Neural progenitor cell (in vitro differentiated cells): Measurements from ENCODE around the gene ZRANB3. TPM values are rescaled to one million over a fixed set of nuclear protein-coding genes. Genes with fewer than 3 reads are reported as not detected.

Experiments used
- DNase-seq: peaks from one replicate; pipeline ENCODE4 v3.0.0-alpha.2; 2016; ENCODE audit warnings: low spot score
- H2AFZ ChIP-seq: fragments of 200-600 bp; sonication (generic); replicated peaks from 2 replicates; pipeline ENCODE4 v1.6.1; 2016; ENCODE audit warnings: antibody characterized with exemption
- H3F3A ChIP-seq: fragments of 200-600 bp; sonication (generic); 2 replicates; pipeline ENCODE4 v1.6.1; 2016; ENCODE audit warnings: antibody characterized with exemption, low read depth
- H3K27ac ChIP-seq: fragments of 200-600 bp; sonication (generic); 2 replicates; pipeline ENCODE4 v1.5.1; 2016; ENCODE audit warnings: mild to moderate bottlenecking
- H3K27me3 ChIP-seq: fragments of 200-600 bp; sonication (generic); 2 replicates; pipeline ENCODE4 v1.6.1; 2016; ENCODE audit warnings: mild to moderate bottlenecking, moderate library complexity
- H3K36me3 ChIP-seq: fragments of 200-600 bp; sonication (generic); 2 replicates; pipeline ENCODE4 v1.5.1; 2016
- H3K4me1 ChIP-seq: fragments of 200-600 bp; sonication (generic); 2 replicates; pipeline ENCODE4 v1.6.1; 2016; ENCODE audit warnings: mixed run types
- H3K4me2 ChIP-seq: fragments of 200-600 bp; sonication (generic); 2 replicates; pipeline ENCODE4 v1.6.1; 2016
- H3K4me3 ChIP-seq: fragments of 200-600 bp; sonication (generic); 2 replicates; pipeline ENCODE4 v1.5.1; 2016
- H3K79me2 ChIP-seq: fragments of 200-600 bp; sonication (generic); 2 replicates; pipeline ENCODE4 v1.6.1; 2016; ENCODE audit warnings: low read depth
- H3K9ac ChIP-seq: fragments of 200-600 bp; sonication (generic); 2 replicates; pipeline ENCODE4 v1.6.1; 2016
- H3K9me3 ChIP-seq: fragments of 200-600 bp; sonication (generic); 2 replicates; pipeline ENCODE4 v1.5.1; 2016; ENCODE audit warnings: low read depth
- H4K20me1 ChIP-seq: fragments of 200-600 bp; sonication (generic); 2 replicates; pipeline ENCODE4 v1.6.1; 2016; ENCODE audit warnings: low read depth
- H3K27ac Mint-ChIP-seq: 3 replicates; pipeline ENCODE4 v1.8.0; 2021; ENCODE audit warnings: mixed read lengths
- H3K27me3 Mint-ChIP-seq: 2 replicates; pipeline ENCODE4 v1.8.0; 2022; ENCODE audit warnings: low read depth, mild to moderate bottlenecking, inconsistent platforms, moderate library complexity, mixed read lengths; ENCODE audit not compliant: insufficient read depth
- H3K36me3 Mint-ChIP-seq: 3 replicates; pipeline ENCODE4 v1.8.0; 2021; ENCODE audit warnings: mixed read lengths
- H3K4me1 Mint-ChIP-seq: 3 replicates; pipeline ENCODE4 v1.8.0; 2021; ENCODE audit warnings: mixed read lengths
- H3K4me3 Mint-ChIP-seq: 3 replicates; pipeline ENCODE4 v1.8.0; 2021; ENCODE audit warnings: mild to moderate bottlenecking, moderate library complexity, mixed read lengths
- H3K9me3 Mint-ChIP-seq: 3 replicates; pipeline ENCODE4 v1.8.0; 2020; ENCODE audit warnings: mixed read lengths
- EZH2 ChIP-seq: fragments of 200-600 bp; sonication (generic); IDR thresholded peaks from 2 replicates; pipeline ENCODE4 v1.6.1; 2017; ENCODE audit warnings: antibody characterized with exemption, mild to moderate bottlenecking, moderate library complexity
- EZH2phosphoT487 ChIP-seq: fragments of 200-600 bp; sonication (generic); IDR thresholded peaks from 2 replicates; pipeline ENCODE4 v1.6.1; 2017; ENCODE audit warnings: antibody characterized with exemption
- total RNA-seq: library from RNA; depleted of rRNA; stranded (reverse); fragments of >200 nt; gene quantifications from 2 replicates; pipeline ENCODE4 v1.2.3, GENCODE V29; 2015; ENCODE audit warnings: low replicate concordance
- TF ChIP-seq, protein P1 (sequence below): fragments of 200-600 bp; sonication (generic); IDR thresholded peaks from 2 replicates; pipeline ENCODE4 v1.5.1; 2017; ENCODE audit warnings: antibody characterized with exemption, mild to moderate bottlenecking

ZRANB3 gene
- total RNA-seq, 1 donor from 2014 or later, result 35.9 TPM

DNA sequence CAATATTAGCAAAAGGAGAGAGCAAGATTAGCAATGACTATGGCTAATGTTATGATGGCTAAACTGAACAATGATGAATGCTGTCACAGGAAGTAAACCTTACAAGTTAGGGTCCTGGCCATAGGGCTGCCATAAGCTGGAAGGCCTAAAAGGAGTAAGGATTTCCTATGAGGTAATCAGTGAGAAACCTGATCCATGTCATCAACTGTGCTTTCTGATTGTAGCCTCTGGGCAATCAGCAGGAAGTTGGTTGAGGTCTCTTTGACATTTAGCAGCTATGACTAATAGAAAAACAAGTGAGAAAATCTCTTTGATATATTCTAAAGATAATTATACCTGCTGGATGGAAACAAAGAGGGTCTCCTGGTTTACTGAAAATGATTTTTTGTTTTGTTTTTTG, 285.9 kb downstream of the ZRANB3 start:
- H3K4me3 Mint-ChIP-seq, result no peak overlapping the region
- Histone ChIP-seq H3K4me1 (no peaks in the 10 kb centered on the region), H3K9ac (no peak overlapping the region), H2AFZ (no peak overlapping the region), H3K27ac (no peak overlapping the region), H3K27me3 (no peaks in the 10 kb centered on the region), H3K36me3 (no peaks in the 10 kb centered on the region), H3K4me2 (no peak overlapping the region), H4K20me1 (no peaks in the 10 kb centered on the region), H3K9me3 (no peaks in the 10 kb centered on the region), H3K4me3 (no peak overlapping the region), H3K79me2 (no peaks in the 10 kb centered on the region), H3F3A (no peaks in the 10 kb centered on the region)
- no peak for DNase-seq
- TF ChIP-seq EZH2phosphoT487 (no peak), EZH2 (no peak)
- TF ChIP-seq, protein P1, sequence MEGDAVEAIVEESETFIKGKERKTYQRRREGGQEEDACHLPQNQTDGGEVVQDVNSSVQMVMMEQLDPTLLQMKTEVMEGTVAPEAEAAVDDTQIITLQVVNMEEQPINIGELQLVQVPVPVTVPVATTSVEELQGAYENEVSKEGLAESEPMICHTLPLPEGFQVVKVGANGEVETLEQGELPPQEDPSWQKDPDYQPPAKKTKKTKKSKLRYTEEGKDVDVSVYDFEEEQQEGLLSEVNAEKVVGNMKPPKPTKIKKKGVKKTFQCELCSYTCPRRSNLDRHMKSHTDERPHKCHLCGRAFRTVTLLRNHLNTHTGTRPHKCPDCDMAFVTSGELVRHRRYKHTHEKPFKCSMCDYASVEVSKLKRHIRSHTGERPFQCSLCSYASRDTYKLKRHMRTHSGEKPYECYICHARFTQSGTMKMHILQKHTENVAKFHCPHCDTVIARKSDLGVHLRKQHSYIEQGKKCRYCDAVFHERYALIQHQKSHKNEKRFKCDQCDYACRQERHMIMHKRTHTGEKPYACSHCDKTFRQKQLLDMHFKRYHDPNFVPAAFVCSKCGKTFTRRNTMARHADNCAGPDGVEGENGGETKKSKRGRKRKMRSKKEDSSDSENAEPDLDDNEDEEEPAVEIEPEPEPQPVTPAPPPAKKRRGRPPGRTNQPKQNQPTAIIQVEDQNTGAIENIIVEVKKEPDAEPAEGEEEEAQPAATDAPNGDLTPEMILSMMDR, result no peak
- peaks cover 6% of the 10 kb centered on the region for H3K36me3 Mint-ChIP-seq
- H3K9me3 Mint-ChIP-seq, result peaks cover 4% of the 10 kb centered on the region
- H3K27me3 Mint-ChIP-seq, result no peaks in the 10 kb centered on the region
- no peak overlapping the region for H3K27ac Mint-ChIP-seq
- peaks cover 9% of the 10 kb centered on the region for H3K4me1 Mint-ChIP-seq

DNA sequence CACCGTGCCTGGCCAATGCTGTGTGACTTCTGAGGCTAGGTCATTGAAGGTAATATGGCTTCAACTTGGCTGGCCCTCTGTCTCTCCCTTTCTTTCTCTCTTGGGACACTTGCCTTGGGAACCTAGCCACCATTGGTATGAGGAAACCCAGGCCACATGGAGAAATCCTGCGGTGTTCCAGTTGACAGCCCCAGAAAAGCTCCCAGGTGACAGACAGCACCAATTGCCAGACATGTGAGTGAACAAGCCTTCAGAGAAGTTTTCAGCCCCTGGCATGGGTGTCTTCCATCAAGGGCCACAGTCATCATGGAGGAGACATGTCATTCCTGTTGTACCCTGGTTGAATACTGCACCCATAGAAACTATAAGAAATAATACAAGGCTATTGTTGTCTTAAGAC, 292.4 kb downstream of the ZRANB3 start:
- H2AFZ ChIP-seq, result no peak overlapping the region
- H3F3A ChIP-seq, result no peaks in the 10 kb centered on the region
- Mint-ChIP-seq H3K27me3 (peaks cover 3% of the 10 kb centered on the region), H3K4me3 (no peak overlapping the region), H3K4me1 (no peaks in the 10 kb centered on the region), H3K27ac (no peak overlapping the region), H3K9me3 (peaks cover 8% of the 10 kb centered on the region), H3K36me3 (peaks cover 7% of the 10 kb centered on the region)
- no peaks in the 10 kb centered on the region for H3K4me1 ChIP-seq
- no peak overlapping the region for H3K9ac ChIP-seq
- no peaks in the 10 kb centered on the region for H4K20me1 ChIP-seq
- no peaks in the 10 kb centered on the region for H3K27me3 ChIP-seq
- H3K27ac ChIP-seq, result no peak overlapping the region
- no peak overlapping the region for H3K4me2 ChIP-seq
- no peaks in the 10 kb centered on the region for H3K36me3 ChIP-seq
- DNase-seq, result no peak
- H3K79me2 ChIP-seq, result no peaks in the 10 kb centered on the region
- TF ChIP-seq EZH2, result no peak
- TF ChIP-seq, protein P1, result no peak
- TF ChIP-seq EZH2phosphoT487, result no peak
- no peak overlapping the region for H3K4me3 ChIP-seq
- H3K9me3 ChIP-seq, result no peaks in the 10 kb centered on the region

DNA sequence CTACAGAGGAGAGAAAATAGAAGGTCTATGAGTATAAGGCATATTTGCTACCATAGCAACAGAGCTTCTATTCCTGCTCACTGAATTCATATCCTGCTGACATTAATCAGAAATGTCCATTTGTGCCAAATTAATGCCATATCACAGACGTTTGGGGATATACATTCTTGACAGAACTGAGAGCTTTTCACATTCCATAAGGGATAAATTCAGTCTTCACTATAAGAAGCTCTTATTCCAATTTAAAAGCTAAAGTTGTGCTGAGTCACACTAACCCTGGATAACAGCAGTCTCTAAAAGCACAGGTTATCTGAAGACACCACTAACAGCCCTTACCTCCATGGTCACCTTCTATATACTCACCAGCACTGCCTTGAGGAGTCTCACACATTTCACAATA, 300.9 kb downstream of the ZRANB3 start:
- H3K4me2 ChIP-seq, result no peak overlapping the region
- H3K27ac ChIP-seq, result no peak overlapping the region
- no peaks in the 10 kb centered on the region for H3K79me2 ChIP-seq
- H3K36me3 ChIP-seq, result no peaks in the 10 kb centered on the region
- H3K4me1 Mint-ChIP-seq, result peaks cover 3% of the 10 kb centered on the region
- no peaks in the 10 kb centered on the region for H4K20me1 ChIP-seq
- peaks cover 12% of the 10 kb centered on the region for H3K36me3 Mint-ChIP-seq
- no peak for DNase-seq
- no peaks in the 10 kb centered on the region for H3K27me3 Mint-ChIP-seq
- H3F3A ChIP-seq, result no peaks in the 10 kb centered on the region
- peaks cover 17% of the 10 kb centered on the region for H3K9me3 Mint-ChIP-seq
- H3K4me1 ChIP-seq, result no peaks in the 10 kb centered on the region
- H3K4me3 ChIP-seq, result no peak overlapping the region
- no peaks in the 10 kb centered on the region for H3K27me3 ChIP-seq
- peak overlapping the region; percentile 33 for H3K27ac Mint-ChIP-seq
- H2AFZ ChIP-seq, result no peak overlapping the region
- H3K9ac ChIP-seq, result no peak overlapping the region
- TF ChIP-seq EZH2, result no peak
- TF ChIP-seq, protein P1, result no peak
- no peak for TF ChIP-seq EZH2phosphoT487
- H3K4me3 Mint-ChIP-seq, result no peak overlapping the region
- H3K9me3 ChIP-seq, result no peaks in the 10 kb centered on the region

DNA sequence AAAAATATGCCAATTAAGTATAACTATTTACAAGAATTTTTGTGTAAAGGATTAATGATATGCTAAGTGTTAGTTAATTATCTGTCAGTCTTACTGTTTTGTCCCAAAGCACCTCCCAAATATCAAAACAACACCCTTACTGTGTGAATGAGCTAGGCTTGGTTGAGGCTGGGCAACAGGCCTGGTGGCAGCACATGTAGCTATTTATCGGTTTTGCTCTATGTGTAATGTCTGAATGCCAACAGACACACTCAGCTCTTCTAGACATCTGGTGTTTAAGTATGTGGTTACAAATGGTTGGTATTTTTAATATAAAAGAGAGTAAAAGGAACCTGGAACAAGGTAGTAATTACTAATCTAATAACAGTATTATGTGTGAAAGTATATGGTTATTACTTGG, 303.6 kb downstream of the ZRANB3 start:
- Mint-ChIP-seq H3K27ac (no peak overlapping the region), H3K4me3 (no peak overlapping the region), H3K9me3 (peaks cover 5% of the 10 kb centered on the region), H3K36me3 (peaks cover 7% of the 10 kb centered on the region), H3K27me3 (no peaks in the 10 kb centered on the region), H3K4me1 (peaks cover 3% of the 10 kb centered on the region)
- Histone ChIP-seq H3K4me1 (no peaks in the 10 kb centered on the region), H3K36me3 (no peaks in the 10 kb centered on the region), H3F3A (no peaks in the 10 kb centered on the region), H3K9me3 (no peaks in the 10 kb centered on the region), H4K20me1 (no peaks in the 10 kb centered on the region), H3K27me3 (no peaks in the 10 kb centered on the region), H3K79me2 (no peaks in the 10 kb centered on the region), H3K27ac (no peak overlapping the region), H3K4me2 (no peak overlapping the region), H2AFZ (no peak overlapping the region), H3K4me3 (no peak overlapping the region), H3K9ac (no peak overlapping the region)
- TF ChIP-seq EZH2phosphoT487 (no peak), EZH2 (no peak)
- TF ChIP-seq, protein P1, result no peak
- DNase-seq, result no peak
